NOMO-1 treated with dmso at 0.1 percent for 144 hours (cell line): ENCODE measurements around the gene FGGY.
A peak's percentile ranks its signal among the peaks of the same experiment; 100 is the strongest.
"Not testable (repeated sequence)": the region's sequence is repeated elsewhere in the genome, so short reads cannot be mapped to it uniquely, and the experiment has no call there.

Experiments used
- DNase-seq: peaks from one replicate; lab custom pipeline; 2025; ENCODE audit not compliant: unreplicated experiment; lab: John Stamatoyannopoulos, UW

FGGY gene

DNA sequence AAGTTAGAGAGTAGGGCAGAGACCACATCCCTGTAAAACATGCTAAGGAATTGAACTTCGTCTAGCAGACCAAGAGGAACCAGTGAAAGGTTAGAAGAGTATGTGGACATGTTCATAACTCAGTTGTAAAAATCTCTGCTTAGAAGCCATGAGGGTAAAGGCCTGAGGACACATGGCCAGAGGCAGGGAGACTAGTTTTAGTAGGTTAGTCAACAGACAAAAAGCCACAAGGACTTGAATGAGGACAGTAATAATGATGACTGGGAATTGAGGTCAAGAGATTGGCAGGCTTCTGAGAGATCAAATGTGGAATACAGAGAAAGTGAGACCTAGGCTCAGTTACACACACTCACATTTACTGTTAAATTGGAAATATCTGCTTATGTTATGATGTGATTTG, 312.4 kb downstream of the FGGY start:
- DNase-seq, result no peak

DNA sequence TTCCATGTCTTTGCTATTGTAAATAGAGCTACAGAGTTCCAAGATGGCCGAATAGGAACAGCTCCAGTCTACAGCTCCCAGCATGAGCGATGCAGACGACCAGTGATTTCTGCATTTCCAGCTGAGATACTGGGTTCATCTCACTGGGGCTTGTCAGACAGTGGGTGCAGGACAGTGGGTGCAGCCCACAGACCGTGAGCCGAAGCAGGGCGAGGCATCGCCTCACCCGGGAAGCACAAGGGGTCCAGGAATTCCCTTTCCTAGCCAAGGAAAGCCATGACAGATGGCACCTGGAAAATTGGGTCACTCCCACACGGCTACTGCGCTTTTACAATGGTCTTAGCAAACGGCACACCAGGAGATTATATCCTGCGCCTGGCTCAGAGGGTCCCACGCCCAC, 313.6 kb downstream of the FGGY start:
- not testable (repeated sequence) for DNase-seq

DNA sequence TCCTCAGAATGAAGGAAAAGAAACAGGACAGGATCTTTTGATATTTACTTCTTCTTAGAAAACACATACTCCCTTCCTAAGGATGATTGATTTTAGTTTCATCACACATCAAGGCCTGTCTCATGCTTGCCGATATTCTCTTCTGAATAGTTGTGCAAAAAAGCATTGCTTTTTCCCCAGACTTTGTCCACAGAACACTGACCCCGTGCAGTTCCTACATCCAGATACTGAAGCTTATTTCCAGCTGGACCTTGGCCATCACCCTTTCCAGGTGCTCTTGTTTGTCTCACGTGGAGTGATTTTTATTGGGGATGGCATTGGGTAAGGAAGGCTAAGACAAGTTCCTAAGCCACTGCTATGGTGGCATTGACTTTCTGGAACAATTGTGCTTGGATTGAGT, 320.5 kb downstream of the FGGY start:
- DNase-seq, result no peak

DNA sequence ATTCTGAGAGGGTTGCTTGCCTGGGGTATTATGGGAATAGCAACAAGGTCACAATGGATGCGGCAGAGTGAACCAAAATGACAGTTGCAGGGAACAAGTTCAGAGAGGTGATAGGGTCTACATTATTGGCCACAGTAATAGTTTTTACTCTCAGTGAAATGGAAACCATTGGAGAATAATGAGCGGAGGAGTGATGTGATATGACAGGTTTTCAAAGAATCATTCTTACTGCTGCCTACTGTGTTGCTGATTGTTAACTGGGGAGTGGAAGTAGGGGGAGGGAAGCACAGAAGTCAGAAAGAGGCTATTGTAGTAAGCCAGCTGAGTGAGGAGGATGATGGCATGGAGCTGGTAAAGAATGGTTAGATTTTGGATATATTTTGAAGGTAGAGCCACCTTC, 322.7 kb downstream of the FGGY start:
- DNase-seq, result no peak

DNA sequence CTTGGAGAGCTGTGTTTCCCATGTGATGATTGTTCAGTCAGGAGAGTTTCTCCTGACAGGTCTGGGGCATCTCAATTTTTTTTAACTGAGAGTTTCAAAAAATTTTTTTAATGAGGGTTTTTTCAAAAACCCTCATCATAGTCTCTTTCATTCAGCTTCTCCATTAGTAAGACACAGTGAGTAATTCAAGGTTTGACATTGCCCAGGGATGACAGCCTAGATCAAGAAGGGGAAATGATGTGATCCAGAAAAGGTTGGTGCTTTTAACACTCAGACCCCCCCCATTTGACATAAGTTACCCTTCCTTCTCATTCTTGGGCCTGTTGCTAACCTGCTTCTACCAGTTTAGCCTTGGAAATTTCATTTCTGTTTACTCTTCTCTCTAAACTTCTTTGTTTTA, 328.5 kb downstream of the FGGY start:
- no peak for DNase-seq

DNA sequence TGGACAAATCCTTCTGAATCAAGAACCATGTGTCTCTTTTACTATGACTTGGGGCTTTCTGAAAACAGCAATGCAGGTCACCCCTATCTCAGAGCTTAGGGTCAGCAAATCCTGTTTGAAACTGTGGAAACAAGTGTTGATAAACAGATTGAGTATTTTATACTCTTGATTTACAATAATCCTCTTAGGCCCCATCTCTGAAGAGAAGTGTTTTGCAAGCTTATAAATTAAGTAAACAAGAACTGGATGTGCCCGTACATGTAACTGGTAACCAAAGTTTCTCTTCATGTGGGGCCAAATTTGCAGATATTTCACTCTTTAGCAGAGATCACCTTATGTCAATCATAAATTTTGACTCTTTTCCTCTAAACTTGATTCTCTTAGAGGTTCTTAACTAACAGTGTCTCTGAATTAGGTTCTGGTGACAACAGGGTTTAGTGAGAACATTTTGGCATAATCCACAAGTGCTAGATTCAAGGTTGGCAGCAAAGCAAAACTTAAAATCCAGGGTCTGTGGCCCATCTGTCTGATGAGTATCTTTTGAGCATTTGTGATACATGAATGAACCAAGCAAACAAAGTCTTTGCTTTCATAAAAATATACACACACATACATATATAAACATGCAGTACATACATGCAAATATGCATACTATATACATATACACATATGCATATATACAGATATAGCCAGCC, 334.8 kb downstream of the FGGY start:
- DNase-seq, result no peak

DNA sequence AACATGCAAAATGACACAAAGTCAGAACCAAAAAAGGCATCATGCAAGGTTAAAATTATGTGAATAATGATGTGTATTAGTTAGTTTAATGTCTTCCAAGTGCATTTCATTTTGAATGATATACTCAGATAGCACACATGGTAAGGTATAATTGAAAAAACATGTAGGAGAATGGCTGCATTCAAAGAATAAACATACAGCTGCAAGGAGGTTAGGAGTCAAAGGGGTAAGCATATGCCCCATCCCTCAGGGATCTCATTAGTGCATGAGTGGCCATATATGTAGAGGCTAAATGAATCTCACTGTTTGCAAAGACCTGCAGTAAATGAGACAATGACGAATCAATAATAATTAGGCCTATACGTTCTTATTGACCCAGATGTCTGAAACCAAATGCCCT, 338.2 kb downstream of the FGGY start:
- DNase-seq, result no peak

DNA sequence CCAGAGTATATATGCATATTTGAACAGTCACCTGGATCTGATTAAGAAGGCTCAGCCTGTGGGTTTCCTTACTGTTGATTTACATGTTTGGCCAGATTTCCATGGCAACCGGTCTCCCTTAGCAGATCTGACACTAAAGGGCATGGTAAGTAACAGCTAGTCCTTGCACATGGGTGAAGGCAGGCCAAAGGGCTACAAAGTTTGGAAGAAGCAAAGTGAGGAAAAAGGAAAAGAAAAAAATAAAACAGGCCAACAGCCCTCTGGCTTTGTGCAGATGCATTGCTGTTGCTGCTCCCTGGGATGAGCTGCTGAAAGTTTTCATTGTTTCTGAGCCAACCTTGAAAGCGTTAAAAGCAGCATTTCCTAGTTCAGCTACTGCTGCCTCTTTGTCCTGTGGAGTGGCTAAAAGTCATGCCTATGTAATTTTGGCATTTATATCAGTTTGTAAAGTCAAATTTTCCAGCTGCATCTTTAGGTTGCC, 341.4 kb downstream of the FGGY start:
- DNase-seq, result no peak

DNA sequence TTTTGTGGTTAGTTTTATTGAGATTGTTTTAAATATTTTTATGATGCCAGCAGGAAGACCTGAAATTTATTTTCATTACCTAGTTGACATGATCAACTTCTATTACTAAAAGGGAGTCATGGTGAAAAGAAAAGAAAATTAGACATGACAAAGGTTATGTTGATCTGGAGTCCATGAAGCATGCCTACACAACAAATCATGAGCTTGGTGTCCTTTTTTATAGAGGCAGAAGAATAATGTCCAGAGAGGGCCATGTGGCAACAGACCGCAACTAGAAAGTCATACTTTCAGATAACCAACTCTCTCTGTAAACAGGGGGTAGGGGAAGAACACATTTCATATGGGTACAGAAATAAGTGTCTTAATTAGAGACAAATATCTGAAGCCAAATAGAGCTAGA, 342.4 kb downstream of the FGGY start:
- DNase-seq, result no peak

DNA sequence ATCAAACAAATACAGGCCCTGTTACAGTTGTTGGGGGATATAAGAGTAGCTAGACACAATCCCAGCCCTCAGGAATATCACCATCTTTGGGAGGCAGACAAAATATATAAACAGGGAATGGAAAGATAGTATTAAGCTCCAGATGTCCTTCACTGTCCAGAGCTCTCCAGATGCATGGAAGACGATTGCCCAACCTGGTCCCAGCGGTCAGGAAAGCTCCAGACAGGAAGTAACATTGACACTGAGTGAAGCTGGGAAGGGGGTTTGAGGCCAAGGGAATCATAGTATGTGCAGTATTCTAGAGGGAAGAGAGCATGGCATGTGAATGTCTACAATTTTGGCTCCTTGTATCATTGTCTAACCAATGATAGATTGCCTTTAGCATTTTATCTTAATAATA, 344.0 kb downstream of the FGGY start:
- DNase-seq, result no peak

DNA sequence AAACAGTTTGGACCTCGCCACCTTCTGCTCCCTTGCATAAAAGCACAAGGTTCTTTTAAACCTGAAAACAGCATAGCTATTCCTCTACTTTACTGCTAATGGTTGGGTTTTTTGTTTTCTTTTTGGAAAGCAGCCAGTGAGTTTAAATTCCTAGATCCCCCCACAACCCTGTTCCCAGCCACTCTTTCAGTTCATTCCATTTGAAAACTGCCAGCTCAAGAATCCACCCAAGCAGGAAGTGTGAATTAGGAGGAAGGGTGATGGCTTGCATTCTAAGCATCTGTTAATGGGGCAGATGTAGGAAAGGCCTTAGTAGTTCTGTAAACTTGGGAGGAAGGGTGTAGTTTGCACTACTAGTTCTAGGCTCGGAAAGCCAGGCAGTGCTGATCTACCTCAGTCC, 344.9 kb downstream of the FGGY start:
- DNase-seq, result no peak

DNA sequence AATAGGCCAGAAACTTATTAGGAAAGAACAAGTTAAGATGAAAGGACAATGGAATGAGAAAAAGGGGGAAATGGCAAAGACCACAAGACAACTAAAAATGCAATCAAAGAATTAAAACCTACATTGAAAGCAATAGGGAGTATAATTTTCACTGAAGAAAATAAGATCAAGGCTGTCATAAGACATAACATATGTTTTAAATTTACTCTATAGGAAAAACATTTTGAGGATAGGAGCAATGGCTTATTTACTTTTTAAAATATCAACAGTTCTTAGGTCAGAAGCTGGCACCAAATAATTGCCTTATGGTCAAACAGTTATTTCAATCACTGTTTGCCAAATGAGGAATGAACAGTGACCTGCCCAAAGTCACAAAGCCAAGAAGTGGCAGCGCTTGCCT, 346.6 kb downstream of the FGGY start:
- DNase-seq, result no peak

DNA sequence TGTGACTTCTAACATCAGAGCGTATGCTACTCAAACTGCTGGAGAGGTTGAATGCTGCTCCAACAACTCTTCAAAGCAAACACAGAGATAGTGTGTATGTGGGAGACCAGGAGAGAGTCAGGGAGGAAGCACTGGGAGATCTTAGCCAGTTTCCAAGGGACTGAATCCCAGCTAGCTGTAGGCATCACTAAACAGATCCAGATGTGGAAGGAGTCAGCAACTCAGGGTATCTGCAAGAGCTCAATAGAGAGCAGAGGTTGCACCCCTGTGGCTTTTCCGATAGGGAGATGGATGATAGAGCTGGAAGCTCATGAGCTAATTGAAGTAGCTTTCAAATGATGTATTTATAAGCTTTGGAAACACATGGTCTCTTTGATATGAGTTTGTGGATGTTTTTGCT, 349.0 kb downstream of the FGGY start:
- DNase-seq, result no peak

DNA sequence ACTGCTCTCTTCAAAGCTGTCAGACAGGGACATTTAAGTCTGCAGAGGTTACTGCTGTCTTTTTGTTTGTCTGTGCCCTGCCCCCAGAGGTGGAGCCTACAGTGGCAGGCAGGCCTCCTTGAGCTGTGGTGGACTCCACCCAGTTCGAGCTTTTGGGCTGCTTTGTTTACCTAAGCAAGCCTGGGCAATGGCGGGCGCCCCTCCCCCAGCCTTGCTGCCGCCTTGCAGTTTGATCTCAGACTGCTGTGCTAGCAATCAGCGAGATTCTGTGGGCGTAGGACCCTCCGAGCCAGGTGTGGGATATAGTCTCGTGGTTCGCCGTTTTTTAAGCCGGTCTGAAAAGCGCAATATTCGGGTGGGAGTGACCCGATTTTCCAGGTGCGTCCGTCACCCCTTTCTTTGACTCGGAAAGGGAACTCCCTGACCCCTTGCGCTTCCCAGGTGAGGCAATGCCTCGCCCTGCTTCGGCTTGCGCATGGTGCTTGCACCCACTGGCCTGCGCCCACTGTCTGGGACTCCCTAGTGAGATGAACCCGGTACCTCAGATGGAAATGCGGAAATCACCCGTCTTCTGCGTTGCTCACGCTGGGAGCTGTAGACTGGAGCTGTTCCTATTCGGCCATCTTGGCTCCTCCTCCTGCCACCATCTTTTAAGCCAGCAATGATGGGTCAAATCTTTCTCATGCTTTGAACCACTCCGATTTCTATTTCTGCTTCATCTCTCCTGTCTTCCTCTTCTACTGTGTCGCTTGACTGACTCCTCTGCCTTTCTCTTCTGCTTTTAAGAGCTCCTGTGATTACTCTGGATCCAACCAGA, 356.5 kb downstream of the FGGY start:
- not testable (repeated sequence) for DNase-seq

DNA sequence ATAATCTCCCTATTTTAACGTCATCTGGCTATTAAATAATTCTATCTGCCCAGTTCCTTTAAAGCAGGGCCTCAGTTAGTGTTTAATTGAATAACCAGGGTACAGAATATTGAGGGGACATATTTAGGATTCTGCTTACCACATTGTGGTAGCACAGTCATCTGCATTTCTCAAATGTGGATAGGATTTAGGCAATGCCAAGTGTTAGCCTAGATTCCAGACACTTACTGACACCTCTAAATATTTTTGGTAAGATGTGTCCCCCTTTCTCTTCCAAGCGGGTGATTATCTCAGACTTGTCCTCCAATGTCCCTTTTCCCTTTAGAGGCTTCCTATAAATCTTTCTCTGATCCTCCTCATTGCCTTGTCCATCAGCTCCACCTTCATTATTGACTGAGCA, 357.1 kb downstream of the FGGY start:
- no peak for DNase-seq

DNA sequence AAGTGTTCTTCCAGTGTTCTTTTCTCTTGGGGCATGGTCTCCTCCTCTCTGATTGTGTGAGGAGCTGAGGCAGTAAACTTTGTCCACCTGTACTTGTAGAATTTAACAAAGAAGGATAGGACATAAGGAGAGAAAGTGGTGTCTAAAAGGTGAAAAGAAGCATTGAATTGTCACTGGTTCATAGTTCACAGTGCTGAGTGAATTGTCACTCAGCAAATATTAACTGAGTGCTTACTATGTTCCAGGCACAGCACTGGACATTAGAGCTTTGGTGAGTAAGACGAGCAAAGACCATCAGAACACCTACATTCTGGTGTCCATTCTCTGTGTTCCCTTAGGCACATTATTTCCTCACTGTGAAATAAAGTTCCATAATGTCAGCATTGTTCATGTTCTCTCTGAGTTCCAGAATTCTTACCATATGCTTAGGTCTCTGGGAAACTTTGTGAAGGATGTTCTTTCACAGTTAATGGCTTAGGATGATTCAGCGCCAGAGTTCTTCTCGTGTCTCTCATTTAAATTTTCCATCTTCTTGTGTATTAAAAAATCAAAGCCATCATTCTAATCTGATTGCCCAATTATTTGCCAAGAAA, 361.1 kb downstream of the FGGY start:
- no peak for DNase-seq

DNA sequence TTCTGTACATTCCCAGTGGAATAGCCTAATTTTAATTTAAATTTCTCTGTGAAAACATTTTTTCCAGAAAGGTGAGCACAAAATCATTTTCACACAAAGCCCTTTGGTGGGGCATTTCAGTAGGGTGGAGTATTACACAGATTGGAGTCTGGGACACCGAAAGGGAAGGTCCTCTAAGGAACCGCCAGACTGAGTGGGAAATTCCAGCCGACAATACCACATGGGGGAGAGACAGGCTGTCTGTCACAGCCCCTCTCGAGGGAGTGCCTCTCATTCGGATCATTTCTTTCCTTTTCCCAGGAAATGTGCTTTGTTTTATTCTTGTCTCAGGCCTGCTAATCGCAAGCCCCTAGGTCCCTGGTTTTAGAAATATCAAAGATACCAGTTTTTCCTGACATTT, 367.3 kb downstream of the FGGY start:
- no peak for DNase-seq

DNA sequence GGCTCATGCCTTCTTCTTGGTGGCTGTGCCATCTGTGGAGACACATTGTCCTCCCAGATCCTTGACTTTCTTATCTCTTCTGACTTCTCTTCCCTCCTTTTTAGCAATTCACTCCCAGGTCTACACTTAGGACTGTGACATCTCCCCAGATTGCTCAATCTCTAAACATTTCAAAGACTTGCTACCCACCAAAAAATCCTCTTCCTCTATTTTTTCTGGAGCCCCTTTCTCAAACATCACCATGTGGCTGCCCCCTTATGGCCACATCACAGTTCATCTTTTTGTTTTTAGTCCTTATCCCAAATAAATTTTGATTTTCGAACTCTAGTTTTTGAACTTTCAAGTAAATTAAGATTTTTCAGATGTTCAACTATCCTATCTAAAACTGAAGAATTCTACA, 369.2 kb downstream of the FGGY start:
- DNase-seq, result peak; percentile 14

DNA sequence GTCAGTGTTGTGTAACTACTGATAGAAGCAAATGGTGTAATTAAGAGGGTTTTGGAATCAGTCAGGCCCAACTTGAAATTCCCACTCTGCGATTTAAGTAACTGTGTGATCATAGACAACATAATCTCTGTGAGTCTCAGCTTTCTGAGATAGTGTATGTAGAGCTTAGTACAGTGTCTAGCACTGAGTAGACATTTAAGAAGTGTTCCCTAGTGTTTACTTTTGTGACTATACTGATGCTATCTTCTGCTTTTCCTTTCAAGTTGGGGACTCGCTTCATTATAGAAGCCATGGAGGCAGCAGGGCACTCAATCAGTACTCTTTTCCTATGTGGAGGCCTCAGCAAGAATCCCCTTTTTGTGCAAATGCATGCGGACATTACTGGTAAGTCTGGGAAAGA, 370.1 kb downstream of the FGGY start:
- no peak for DNase-seq

DNA sequence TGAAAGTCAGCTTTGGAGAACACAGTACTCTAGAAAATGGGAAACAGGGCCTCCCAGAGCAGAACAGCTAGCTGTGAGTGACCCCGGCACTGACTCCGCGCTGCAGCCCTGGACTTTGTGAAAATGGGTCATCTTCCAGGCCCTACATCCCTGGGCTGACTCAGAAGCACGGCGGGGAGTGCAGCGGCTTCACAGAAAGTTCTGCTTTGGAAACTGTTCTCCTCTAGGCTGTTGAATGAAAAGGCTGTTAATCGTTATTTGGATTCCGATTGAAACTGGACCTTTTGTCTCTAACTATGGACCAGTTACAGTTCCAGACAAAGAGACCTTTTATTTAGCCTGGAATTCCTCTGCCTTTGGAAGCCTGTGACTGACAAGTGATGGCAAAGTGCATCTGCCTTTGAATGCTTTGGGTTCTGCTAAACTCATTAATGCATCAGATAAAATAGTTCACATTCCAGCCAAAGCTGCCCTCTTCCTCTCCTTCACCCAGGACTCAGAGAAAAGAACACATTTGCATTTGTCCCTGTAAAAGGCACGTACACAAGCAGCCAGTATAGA, 372.9 kb downstream of the FGGY start:
- DNase-seq, result no peak

DNA sequence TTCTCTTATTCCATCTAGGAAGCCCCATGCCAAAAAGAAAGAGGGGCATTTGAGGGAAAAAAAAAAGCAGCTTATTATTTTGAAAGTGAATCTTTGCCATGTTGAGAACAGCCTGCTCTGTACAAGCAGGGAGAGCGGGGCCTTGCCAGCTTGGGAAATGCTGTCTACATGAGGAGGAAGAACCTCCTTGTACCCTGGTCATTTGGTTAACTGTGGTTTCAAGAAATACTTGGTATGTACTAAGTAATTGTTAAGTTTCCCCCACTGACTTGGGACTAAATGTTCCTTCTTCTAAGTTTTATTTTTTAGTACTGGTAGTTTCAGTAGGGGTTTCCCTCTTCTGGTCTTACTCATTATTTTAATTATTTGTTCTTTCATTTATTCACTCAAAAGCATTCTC, 373.8 kb downstream of the FGGY start:
- DNase-seq, result no peak
